ENCODE data around the gene SPTBN1.
"Not testable (repeated sequence)": the region's sequence is repeated elsewhere in the genome, so short reads cannot be mapped to it uniquely, and the experiment has no call there.

SPTBN1 gene

DNA sequence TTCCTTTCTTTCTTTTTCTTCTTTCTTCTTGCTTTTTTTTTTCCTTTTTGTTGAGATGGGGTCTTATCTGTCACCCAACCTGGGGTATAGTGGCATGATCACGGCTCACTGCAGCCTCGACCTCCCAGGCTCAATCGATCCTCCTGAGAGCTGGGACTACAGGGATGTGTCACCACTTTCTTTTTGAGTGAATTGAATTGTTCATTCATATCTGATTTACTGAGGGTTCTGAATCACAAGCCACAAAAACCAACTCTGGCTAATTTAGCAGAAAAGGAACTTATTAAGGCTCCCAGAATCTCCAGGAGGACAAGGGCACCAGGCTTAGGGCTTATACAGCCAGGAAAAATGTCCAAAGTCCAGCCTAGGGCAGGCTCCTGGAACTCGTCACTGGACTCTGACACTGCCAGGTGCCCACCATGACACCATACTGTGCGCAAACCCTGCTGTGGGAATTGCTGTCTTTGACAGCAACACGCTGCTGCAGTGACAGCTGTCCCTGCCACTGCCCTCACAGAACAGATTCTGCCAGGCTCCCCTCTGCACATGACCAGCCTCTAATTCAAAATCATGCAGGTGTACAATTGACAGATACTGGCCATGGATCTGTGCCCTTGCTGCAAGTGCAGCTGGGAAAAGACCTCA is 224.4 kb downstream of the SPTBN1 start:
- peak in 1 of 3 donors; percentile 18 for DNase-seq

GRCh38 chr2:54681416-54681815 is 225.3 kb downstream of the SPTBN1 start:
- peak; percentile 26 to 41 (median 39) for DNase-seq

- no peak for DNase-seq
These were observed 227.5 kb downstream of the SPTBN1 start for GRCh38 chr2:54683596-54683995.

DNA sequence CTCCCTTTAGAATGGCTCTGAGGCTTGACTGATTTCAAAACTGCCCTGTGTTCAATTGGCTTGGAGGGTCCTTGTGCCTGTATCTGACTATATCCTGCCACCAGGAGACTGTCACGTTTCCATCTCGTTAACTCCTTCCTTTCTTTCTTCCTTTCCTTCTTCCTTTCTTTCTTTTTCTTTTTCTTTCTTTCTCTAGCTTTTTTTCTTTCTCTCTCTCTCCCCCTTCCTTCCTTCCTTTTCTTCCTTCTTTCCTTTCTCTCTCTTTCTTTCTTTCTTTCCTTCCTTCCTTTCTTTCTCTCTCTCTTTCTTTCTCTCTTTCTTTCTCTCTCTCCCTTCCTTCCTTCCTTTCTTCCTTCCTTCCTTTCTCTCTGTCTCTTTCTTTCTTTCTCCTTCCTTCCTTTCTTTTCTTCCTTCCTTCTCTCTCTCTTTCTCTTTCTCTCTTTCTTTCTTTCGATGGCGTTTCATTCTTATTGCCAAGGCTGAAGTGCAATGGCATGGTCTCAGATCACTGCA is 229.2 kb downstream of the SPTBN1 start:
- no peak for DNase-seq

DNA sequence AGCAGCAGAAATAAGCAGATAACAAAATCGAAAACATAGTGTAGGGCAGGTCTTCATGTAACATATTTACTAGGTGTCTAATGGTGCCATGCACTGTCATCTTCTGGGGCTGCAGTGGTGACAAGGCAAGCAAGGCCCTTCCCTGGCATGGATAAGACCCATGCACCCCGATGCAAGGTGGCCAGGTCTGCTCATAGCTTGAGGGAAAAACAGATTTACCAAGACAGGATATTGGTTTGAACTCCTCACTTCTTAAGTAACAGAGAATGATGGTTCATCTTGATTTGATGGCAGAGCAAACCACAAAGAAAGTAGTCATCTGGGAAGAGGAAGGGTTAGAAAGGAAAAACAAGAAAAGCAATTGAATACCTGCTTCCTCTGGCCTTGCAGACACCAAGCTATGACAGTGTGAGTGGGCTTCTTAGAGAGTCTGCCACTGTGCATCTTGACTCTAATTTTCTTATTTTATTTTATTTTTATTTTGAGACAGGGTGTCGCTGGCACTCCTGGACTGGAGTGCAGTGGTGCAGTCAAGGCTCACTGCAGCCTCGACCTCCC is 231.5 kb downstream of the SPTBN1 start:
- no peak for DNase-seq

DNA sequence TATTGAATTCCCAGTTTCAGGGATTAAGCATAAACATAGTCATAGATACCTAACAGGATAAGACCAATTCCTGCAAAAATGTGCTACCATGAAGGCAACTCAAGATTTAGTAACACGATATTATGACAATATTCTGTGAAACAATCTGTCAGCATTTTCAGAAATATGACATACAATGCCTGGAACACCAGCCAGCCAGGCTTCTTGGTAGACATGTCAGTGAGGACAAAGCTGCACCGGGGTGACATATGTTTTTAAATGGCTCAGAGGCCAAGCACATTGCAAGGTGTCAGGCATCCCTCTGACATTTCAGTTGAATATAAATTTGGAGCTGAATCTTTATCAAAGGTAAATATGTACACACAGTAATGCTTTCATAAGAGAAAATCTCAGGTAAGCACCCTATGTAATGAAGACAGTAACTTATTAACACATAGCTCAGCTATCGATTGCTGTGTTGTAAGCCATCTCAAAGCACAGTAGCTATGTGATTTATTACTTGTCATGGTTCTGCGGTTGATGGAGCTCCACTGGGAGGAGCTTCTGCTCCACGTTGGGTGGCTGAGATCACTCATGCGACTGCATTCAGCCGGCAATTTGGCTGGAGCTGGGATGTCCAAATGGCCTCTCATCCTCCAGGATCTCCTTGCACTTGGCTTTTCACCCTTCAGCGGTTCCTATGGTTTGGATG is 235.5 kb downstream of the SPTBN1 start:
- DNase-seq: no peak

GRCh38 chr2:54692556-54692955 is 236.4 kb downstream of the SPTBN1 start:
- DNase-seq: no peak

- no peak for DNase-seq
These were observed 239.3 kb downstream of the SPTBN1 start for GRCh38 chr2:54695378-54695777.

DNA sequence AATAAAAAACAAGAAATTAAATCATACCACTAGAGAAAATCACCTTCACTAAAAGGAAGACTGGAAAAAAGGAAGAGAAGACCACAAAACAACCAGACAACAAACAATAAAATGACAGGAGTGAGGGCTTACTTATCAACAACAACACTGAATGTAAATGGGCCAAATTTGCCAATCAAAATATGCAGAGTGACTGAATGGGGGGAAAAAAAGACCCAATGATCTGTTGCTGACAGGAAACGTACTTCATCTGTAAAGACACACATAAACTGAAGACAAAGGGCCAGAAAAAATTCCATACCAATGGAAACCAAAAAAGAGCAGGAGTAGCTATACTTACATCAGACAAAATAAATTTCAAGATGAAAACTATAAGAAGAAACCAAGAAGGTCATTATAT is 241.8 kb downstream of the SPTBN1 start:
- DNase-seq: no peak

- DNase-seq: not testable (repeated sequence)
These were observed 242.8 kb downstream of the SPTBN1 start for GRCh38 chr2:54698926-54699325.

DNA sequence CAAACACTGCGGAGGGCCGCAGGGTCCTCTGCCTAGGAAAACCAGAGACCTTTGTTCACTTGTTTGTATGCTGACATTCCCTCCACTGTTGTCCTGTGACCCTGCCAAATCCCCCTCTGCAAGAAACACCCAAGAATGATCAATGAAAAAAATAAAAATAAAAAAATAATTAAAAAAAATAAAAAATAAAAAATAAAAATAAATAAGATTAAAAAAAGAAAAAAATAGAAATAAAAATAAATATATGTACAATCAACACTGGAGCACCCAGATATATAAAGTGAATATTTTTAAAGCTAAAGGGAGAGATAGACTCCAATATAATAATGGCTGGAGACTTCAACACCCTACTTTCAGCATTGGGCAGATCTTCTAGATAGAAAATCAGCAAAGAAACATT is 243.5 kb downstream of the SPTBN1 start:
- DNase-seq: no peak

DNA sequence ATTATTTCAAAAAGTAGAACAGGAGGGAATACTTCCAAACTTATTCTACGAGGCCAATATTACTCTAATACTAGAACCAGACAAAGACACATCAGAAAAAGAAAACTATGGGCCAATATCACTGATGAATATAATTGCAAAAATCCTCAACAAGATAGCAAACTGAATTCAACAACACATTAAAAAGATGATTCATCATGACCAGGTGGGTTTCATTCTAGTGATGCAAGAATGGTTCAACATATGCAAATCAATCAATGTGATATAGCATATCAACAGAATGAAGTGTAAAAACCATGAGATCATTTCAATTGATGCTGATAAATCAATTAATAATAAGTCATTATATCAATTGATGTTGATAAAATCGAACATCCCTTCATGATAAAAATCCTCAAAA is 244.9 kb downstream of the SPTBN1 start:
- no peak for DNase-seq

DNA sequence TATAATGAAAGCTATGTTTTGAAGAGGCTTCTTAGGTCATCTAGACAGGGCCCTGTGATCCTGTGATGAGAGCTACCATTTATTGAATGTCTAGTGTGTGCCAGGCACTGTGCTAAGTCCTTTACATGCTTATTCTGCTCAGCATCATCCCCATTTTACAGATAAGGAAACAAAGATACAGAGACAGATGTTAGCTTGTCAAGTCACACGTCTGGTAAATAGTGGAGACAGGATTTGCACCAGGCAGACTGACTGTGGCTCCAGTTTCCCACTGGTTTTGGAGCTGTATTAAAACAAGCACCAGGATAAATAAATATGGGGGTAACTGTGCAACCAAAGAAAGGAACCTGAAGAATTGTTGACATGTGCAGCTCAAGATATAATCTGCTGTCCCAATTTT is 248.1 kb downstream of the SPTBN1 start:
- DNase-seq: no peak

DNA sequence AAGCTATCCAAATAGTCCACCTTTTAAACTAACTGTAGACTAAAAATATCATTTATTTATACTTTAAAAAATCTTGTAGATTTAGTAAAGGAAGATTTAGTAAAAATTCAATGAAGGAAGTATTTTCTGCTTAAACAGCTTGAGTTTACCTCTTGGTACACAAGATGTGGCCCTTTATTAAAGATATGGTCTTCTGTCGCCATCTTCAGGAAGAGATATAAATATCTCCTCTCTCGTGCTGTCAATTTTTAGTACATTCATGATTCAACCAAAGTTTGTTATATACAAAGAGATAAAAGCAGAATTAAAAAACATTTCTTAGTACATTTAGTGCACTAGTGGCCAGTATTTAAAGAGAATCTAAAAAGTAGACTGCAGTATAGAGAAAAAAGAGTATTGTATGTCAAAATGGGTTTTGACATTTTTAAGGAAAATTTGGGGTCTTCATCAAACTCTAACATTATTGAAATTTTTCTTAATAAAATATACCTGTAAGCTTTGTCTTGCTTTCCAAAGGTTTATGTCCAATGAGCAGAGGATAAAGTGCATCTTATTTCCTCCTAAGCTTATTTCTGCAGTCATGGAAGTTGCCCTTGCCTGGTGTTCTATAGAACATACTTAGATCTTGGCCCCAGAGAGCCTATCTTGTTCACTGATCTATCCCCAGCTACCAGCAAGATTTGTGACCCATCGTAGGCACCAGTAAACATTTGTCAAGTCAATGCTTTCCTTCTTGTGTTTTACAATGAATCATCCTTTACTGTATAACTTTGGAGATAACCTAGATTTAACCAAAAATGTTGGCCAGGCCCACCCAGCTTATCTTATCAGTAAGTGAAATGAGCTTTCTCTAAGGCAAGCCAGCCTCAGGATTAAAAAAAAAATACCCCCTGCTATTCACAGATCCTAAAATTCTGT is 248.8 kb downstream of the SPTBN1 start:
- peak; percentile 62 to 84 (median 76) for DNase-seq

DNA sequence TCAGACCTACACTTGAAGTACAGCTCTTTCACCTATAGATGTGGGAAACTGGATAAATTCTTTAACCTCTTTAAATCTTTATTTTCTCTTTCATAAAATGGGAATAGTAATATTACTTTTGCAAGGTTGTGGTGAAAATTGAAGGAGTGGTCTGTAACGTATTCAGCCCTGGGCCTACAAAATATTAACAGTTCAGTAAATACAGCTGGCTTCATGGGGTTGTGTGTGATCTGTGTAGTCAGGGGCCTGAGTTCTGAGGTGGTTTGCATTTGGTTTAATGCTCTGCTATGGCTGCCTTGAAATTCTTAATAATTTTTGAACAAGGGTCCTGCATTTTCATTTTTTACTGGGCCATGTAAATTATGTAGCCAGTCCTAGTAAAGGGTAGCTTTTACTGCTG is 250.5 kb downstream of the SPTBN1 start:
- DNase-seq: no peak

- peak in 1 of 3 donors; percentile 37 for DNase-seq
These were observed 252.6 kb downstream of the SPTBN1 start for GRCh38 chr2:54708584-54709335.

- peak; percentile 39 to 50 (median 40) for DNase-seq
These were observed 253.2 kb downstream of the SPTBN1 start for GRCh38 chr2:54709336-54709809.

GRCh38 chr2:54710216-54710615 is 254.1 kb downstream of the SPTBN1 start:
- DNase-seq: no peak

GRCh38 chr2:54712516-54712915 is 256.4 kb downstream of the SPTBN1 start:
- DNase-seq: no peak

- DNase-seq: no peak
These were observed 258.9 kb downstream of the SPTBN1 start for GRCh38 chr2:54714996-54715395.

DNA sequence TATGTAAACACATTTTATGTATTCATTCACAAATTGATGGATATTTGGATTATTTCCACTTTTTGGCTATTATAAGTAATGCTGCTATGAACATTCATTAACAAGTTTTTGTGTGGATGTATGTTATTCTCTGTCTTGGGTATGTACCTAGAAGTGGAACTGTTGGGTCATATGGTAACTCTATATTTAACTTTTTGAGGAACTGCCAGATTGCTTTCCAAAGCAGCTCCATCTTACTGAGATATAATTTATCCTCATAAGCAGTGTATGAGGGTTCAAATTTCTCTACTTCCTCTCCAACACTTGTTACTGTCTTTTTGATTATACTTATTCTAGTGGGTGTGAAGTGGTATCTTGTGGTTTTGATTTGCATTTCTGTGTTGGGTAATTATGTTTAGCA is 260.2 kb downstream of the SPTBN1 start:
- peak in 1 of 3 donors; percentile 22 for DNase-seq

DNA sequence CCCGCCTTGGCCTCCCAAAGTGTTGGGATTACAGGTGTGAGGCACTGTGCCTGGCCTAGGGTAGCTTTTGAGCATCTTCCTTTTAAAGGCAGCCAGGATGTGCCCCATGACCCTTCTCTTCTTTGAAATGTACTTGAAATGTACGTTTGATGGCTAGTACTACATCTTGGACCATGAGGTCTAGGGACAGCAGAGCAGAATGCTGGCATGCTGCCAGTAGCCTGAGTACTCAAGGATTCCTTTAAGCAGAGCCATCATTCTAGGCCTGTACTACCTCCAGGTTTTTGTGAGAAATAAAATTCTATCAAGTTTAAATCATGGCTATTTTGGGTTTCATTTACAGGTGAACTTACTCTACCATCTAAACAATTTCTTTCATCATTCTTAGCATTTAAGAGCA is 264.4 kb downstream of the SPTBN1 start:
- DNase-seq: no peak
